DMS153 (cell line): ENCODE data around the gene C4orf51.

Experiments
- DNase-seq: peaks from one replicate; lab custom pipeline; 2025; lab: John Stamatoyannopoulos, UW

Gene C4orf51

GRCh38 chr4:145757188-145757587 is 77.2 kb downstream of the C4orf51 start:
- DNase-seq, result no peak

- DNase-seq, result no peak
These were observed 80.2 kb downstream of the C4orf51 start for GRCh38 chr4:145760176-145760575.

DNA sequence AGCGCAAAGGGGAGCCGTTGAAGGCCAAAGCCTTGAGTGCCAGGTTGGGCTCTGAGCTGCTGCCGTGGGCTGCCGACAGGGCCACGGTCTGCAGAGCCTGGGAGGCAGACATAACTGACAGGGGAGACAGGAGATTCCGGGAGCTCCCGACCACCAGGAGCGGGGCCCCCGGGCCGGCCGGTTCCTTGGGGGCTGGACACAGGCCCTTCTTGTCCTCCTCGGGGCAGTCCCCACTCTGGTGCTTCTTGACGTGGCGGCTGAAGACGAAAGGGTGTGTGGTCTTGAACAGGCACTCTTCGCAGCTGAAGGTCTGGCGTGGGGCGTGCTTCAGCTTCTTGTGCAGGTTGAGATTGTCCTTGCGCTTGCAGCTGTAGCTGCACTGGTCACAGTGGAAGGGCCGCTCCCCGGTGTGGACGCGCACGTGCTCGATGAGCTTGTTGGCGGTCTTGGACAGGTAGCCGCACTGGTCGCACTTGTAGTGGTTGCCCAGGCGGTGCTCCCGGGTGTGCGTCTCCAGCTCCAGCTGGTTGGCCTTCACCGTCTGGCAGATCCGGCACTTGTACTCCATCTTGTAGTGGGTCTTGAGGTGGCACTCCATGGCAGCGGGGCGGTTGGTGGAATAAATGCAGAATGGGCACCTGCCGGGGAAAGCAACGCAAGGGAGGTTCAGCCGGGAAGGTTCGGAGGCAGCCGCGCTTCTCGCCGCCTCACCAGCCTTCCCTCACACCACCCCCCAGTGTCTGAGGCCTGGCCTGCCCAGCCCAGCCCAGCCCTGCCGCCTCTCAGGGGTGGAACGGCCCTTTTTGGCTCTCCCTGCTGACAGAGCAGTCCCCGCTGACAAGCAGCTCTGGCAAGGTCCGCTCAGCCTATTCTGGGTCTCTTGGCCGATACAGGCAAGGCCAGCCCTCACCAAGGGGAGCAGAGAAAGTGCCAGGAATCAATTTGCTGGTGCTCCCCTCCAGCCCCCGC is 81.3 kb downstream of the C4orf51 start:
- DNase-seq, result no peak

DNA sequence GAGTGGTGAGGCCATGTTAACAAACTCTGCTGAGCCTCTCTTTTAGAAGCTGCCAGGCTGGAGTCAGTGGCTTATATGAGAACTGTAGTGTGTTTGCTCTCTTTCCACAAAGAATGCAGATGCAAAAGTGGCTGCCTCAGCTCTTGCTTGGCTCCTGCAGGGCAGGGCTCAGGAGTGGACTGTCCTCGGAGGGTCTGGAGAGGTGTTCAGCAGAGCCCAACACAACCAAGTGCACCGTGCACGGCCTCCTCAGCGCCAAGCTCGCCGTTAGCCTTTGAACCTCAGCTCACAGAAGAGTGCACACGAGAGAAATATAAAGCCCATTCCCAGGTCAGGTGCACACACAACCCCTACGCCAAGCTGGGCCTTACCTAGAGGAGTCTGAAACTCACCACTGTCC is 82.8 kb downstream of the C4orf51 start:
- no peak for DNase-seq

- no peak for DNase-seq
These were observed 83.5 kb downstream of the C4orf51 start for GRCh38 chr4:145763399-145763798.

- no peak for DNase-seq
These were observed 86.3 kb downstream of the C4orf51 start for GRCh38 chr4:145766273-145766672.

- no peak for DNase-seq
These were observed 89.6 kb downstream of the C4orf51 start for GRCh38 chr4:145769450-145770037.

GRCh38 chr4:145770124-145770523 is 90.2 kb downstream of the C4orf51 start:
- DNase-seq, result no peak

- DNase-seq, result no peak
These were observed 92.4 kb downstream of the C4orf51 start for GRCh38 chr4:145772347-145772746.

GRCh38 chr4:145773581-145774234 is 93.8 kb downstream of the C4orf51 start:
- no peak for DNase-seq

GRCh38 chr4:145774473-145774872 is 94.5 kb downstream of the C4orf51 start:
- no peak for DNase-seq

GRCh38 chr4:145775406-145775805 is 95.5 kb downstream of the C4orf51 start:
- DNase-seq, result no peak

DNA sequence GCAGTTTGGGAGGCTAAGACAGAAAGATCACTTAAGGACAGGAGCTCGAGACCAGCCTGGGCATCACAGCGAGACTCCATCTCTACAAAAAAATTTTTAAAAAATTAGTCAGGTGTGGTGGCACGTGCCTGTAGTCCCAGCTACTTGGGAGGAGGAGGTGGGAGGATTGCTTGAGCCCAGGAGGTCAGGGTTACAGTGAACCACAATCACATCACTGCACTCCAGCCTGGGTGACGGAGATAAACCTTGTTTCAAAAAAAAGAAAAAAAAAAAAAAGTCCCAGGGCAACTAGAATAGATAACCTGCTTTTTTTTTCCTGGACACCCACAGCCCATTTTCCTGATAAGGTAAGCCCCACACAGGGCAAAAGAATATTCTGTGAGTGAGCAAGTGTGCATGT is 96.3 kb downstream of the C4orf51 start:
- no peak for DNase-seq

GRCh38 chr4:145779319-145779801 is 99.4 kb downstream of the C4orf51 start:
- no peak for DNase-seq

DNA sequence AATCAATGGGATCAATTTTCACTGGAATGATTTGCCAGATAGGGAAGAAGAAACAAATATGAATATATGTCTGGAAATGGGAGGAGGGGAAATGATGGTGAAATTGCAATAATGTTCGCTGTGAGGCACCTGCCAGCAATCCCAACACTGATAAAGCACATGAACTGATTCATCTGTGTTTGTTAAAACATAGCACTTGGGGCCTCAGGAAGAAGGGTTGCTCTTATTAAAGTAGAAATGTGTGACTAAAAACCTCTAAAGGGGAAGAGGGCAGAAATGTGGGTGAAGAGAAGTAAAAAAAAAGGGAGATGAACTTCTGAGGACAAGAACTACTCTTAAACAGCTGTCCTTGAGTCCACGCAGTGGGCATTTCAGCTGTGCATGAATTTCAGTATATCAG is 101.4 kb downstream of the C4orf51 start:
- DNase-seq, result no peak
